Measurements from ENCODE around the gene B4GALT2.

The B4GALT2 gene

GRCh38 chr1:44029260-44029910, 50.4 kb downstream of the B4GALT2 start:
- in situ Hi-C loops (cut with HindIII; ENCODE audit: low sequenced_read_pairs): loop anchor here (10.0 kb wide), 2 partner anchors 55 to 265 kb away; partner anchors contain the start of genes ATP6V0B, B4GALT2 and DPH2
- no peak for DNase-seq (ENCODE audit: low read depth)
- peak overlapping the region; percentile 72 for H3K4me3 ChIP-seq (ENCODE audit: low read depth, low read length)
- no peak for TF ChIP-seq CTCF (IDR thresholded peaks at IDR 0.05; ENCODE audit: low read depth, low read length, missing control alignments)

GRCh38 chr1:44029911-44030604, 51.0 kb downstream of the B4GALT2 start:
- no peak for TF ChIP-seq CTCF (IDR thresholded peaks at IDR 0.05; ENCODE audit: low read depth, low read length, missing control alignments)
- in situ Hi-C loops (cut with HindIII; ENCODE audit: low sequenced_read_pairs): loop anchor here (10.0 kb wide), 2 partner anchors 55 to 265 kb away; partner anchors contain the start of genes ATP6V0B, B4GALT2 and DPH2
- H3K4me3 ChIP-seq (ENCODE audit: low read depth, low read length): peak overlapping the region; percentile 72
- peak; percentile 55 for DNase-seq (ENCODE audit: low read depth)

- H3K4me3 ChIP-seq (ENCODE audit: low read depth, low read length): peak overlapping the region; percentile 72
- no peak for DNase-seq (ENCODE audit: low read depth)
- peak; percentile 24 for TF ChIP-seq CTCF (IDR thresholded peaks at IDR 0.05; ENCODE audit: low read depth, low read length, missing control alignments)
- in situ Hi-C loops (cut with HindIII; ENCODE audit: low sequenced_read_pairs): no loop called here
These were observed 51.7 kb downstream of the B4GALT2 start for GRCh38 chr1:44030605-44031251.

- TF ChIP-seq CTCF (IDR thresholded peaks at IDR 0.05; ENCODE audit: low read depth, low read length, missing control alignments): no peak
- DNase-seq (ENCODE audit: low read depth): peak; percentile 51
- in situ Hi-C loops (cut with HindIII; ENCODE audit: low sequenced_read_pairs): no loop called here
- H3K4me3 ChIP-seq (ENCODE audit: low read depth, low read length): peak within 1 kb of the TSS; percentile 72
These were observed 52.5 kb downstream of the B4GALT2 start, which contains the start of gene SLC6A9 for GRCh38 chr1:44031252-44032169. TSS of gene SLC6A9 (minus strand) at chr1:44031462. CDS start at chr1:44024277, 7,185 bp downstream.

- TF ChIP-seq CTCF (IDR thresholded peaks at IDR 0.05; ENCODE audit: low read depth, low read length, missing control alignments): no peak
- no peak overlapping the region for H3K4me3 ChIP-seq (ENCODE audit: low read depth, low read length)
- no peak for DNase-seq (ENCODE audit: low read depth)
- in situ Hi-C loops (cut with HindIII; ENCODE audit: low sequenced_read_pairs): no loop called here
These were observed 53.3 kb downstream of the B4GALT2 start for GRCh38 chr1:44032170-44032790.
